Ascending aorta (tissue), 2 donors: ENCODE measurements around the gene MSANTD2. TPM values are rescaled to one million over a fixed set of nuclear protein-coding genes. Genes with fewer than 3 reads are reported as not detected.

Experiments
- DNase-seq, 2 donors: peaks; one replicate each; pipeline ENCODE4 v3.0.0-alpha.2; 2019; ENCODE audit warnings: low spot score in 2 of 2
- H3K27ac ChIP-seq, 2 donors: fragments of 200-600 bp; sonication (generic); one replicate each; pipeline ENCODE4 v1.5.1; 2016 to 2017; ENCODE audit warnings: mild to moderate bottlenecking in 1 of 2
- H3K27me3 ChIP-seq: fragments of 200-600 bp; sonication (generic); one replicate; pipeline ENCODE4 v1.5.1; 2017
- H3K36me3 ChIP-seq, 2 donors: fragments of 200-600 bp; sonication (generic); one replicate each; pipeline ENCODE4 v1.5.1; 2016
- H3K4me1 ChIP-seq, 2 donors: fragments of 200-600 bp; sonication (generic); one replicate each; pipeline ENCODE4 v1.5.1; 2016 to 2017; ENCODE audit warnings: mild to moderate bottlenecking in 1 of 2
- H3K4me3 ChIP-seq, 2 donors: fragments of 200-600 bp; sonication (generic); one replicate each; pipeline ENCODE4 v1.5.1; 2016 to 2017; ENCODE audit warnings: mild to moderate bottlenecking in 1 of 2
- H3K9me3 ChIP-seq, 2 donors: fragments of 200-600 bp; sonication (generic); one replicate each; pipeline ENCODE4 v1.5.1; 2016
- intact Hi-C: fragments of 100-400 bp; cut with DNase I; formaldehyde crosslinking; loops from one replicate; pipeline ENCODE4 v1.15.1; 2023
- total RNA-seq: library from RNA; depleted of rRNA; stranded (reverse); fragments of >200 nt; gene quantifications from one replicate; pipeline ENCODE4 v1.1.0, GENCODE V29; 2016
- TF ChIP-seq, protein P1 (sequence below), 3 experiments: fragments of 200-600 bp in 2 of 3; fragments of 450-650 bp in 1 of 3; sonication (generic) in 2 of 3; IDR thresholded peaks; one replicate each; pipeline ENCODE4 v1.5.1; 2016 to 2019; ENCODE audit warnings: antibody characterized with exemption in 3 of 3, mild to moderate bottlenecking in 1 of 3, moderate library complexity in 1 of 3

The MSANTD2 gene
- total RNA-seq, 1 donor from 2014 or later, result 21.4 TPM

DNA sequence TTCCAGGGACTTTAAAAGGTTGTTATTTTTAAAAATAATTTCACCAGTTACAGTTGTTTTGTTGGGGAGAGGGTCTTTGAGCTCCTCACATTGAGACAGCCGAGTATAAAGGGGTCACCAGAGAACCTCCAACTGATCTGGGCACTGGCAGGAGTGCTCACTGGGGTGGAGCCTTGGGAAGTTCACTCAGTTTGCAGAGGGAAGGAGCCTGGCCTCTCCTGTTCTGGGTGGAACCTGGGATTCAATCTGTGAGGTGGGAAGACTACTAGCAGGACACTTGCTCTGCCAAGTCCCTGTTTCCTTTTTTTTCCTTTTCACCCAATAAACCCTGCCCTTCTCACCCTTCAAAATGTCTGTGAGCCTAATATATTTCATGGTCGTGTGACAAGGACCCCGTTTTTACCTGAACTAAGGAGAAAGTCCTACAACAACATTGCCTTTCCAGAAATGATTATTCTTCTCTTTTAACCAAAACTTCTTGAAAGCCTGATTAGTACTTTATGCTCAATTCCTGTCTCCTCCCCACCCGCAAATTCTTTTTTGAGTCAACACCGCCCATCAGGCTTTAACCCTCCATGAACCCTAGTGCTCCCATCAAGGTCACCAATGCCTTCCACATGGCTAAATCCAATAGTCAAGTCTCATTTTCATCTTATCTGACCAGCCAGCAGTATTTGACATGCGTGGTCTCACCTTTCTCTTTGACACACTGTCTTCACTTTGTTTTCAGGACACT is 22.0 kb upstream of the MSANTD2 start:
- TF ChIP-seq, protein P1, sequence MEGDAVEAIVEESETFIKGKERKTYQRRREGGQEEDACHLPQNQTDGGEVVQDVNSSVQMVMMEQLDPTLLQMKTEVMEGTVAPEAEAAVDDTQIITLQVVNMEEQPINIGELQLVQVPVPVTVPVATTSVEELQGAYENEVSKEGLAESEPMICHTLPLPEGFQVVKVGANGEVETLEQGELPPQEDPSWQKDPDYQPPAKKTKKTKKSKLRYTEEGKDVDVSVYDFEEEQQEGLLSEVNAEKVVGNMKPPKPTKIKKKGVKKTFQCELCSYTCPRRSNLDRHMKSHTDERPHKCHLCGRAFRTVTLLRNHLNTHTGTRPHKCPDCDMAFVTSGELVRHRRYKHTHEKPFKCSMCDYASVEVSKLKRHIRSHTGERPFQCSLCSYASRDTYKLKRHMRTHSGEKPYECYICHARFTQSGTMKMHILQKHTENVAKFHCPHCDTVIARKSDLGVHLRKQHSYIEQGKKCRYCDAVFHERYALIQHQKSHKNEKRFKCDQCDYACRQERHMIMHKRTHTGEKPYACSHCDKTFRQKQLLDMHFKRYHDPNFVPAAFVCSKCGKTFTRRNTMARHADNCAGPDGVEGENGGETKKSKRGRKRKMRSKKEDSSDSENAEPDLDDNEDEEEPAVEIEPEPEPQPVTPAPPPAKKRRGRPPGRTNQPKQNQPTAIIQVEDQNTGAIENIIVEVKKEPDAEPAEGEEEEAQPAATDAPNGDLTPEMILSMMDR (IDR thresholded peaks at IDR 0.05), result no peak
- H3K4me1 ChIP-seq, result no peaks in the 10 kb centered on the region

DNA sequence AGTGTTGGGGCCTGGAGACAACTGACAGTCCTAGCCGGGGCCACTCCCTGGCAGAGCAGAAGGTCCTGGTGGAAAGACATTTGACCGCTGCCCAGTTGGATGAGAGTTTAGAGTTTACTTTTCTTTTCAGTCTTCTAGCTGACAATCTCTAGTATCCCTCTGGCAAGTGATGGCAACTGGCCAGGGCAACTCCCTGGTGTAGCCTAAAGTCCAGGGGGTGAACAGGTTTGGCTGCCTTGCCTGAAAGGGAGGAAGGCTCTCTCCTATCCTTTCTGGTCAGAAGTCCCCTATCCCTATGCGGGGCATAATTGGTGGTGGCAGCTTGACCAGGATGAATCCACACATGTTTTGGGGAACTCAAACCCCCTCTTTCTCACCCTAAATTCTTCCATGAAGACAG is 16.8 kb upstream of the MSANTD2 start:
- no peaks in the 10 kb centered on the region for H3K27me3 ChIP-seq
- intact Hi-C loops, result no loop called here
- TF ChIP-seq, protein P1 (IDR thresholded peaks at IDR 0.05), result no peak
- no peaks in the 10 kb centered on the region for H3K4me1 ChIP-seq
- no peaks in the 10 kb centered on the region for H3K9me3 ChIP-seq
- no peak overlapping the region for H3K27ac ChIP-seq
- no peak for DNase-seq
- no peaks in the 10 kb centered on the region for H3K36me3 ChIP-seq
- no peak overlapping the region for H3K4me3 ChIP-seq

More for the DNA sequence above, 22.0 kb upstream of the MSANTD2 start:
- Histone ChIP-seq H3K4me3 (no peak overlapping the region), H3K27me3 (no peaks in the 10 kb centered on the region), H3K36me3 (no peaks in the 10 kb centered on the region), H3K27ac (no peak overlapping the region), H3K9me3 (no peaks in the 10 kb centered on the region)
- intact Hi-C loops, result no loop called here
- no peak for DNase-seq

DNA sequence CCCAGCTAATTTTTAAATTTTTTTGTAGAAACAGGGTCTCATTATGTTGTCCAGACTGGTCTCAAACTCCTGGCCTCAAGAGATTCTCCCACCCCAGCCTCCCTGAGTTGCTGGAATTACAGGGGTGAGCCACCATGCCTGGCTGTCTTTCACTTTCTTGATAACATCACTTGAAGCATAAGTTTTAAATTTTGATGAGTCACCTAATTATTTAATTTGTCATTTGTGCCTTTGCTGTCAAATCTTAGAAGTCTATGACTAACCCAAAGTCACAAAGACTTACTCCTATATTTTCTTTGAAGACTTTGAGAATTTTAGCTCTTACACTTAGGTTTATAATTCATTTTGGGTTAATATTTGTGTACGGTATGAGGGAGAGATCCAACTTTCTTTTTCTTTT is 14.5 kb upstream of the MSANTD2 start:
- Histone ChIP-seq H3K4me3 (no peak overlapping the region), H3K36me3 (no peaks in the 10 kb centered on the region), H3K27me3 (no peaks in the 10 kb centered on the region), H3K9me3 (no peaks in the 10 kb centered on the region), H3K27ac (no peak overlapping the region), H3K4me1 (no peaks in the 10 kb centered on the region)
- DNase-seq, result no peak
- intact Hi-C loops, result no loop called here
- TF ChIP-seq, protein P1 (IDR thresholded peaks at IDR 0.05), result no peak

DNA sequence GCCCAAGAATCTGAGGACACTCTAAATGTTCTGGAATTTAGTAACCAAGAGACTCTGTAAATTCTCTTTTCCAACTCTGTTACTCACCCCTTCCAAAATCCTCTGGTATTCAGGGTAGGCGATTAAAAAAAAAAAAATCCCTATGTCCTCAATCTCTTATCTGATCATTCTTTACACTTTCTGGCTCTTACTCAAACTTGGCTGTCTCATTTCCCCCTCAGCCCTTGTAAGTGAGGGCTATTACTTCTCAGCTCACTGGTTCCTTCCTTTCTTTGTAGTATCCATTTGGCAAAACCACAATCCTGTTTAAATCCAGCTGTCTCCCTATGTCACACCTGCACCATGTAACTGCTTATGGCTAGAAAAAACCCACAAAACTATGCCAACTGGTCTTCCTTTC is 12.7 kb upstream of the MSANTD2 start:
- no peaks in the 10 kb centered on the region for H3K27me3 ChIP-seq
- DNase-seq, result no peak
- H3K27ac ChIP-seq, result no peak overlapping the region
- H3K4me1 ChIP-seq, result no peaks in the 10 kb centered on the region
- TF ChIP-seq, protein P1 (IDR thresholded peaks at IDR 0.05), result no peak
- intact Hi-C loops, result no loop called here
- no peaks in the 10 kb centered on the region for H3K36me3 ChIP-seq
- no peaks in the 10 kb centered on the region for H3K9me3 ChIP-seq
- H3K4me3 ChIP-seq, result no peak overlapping the region

DNA sequence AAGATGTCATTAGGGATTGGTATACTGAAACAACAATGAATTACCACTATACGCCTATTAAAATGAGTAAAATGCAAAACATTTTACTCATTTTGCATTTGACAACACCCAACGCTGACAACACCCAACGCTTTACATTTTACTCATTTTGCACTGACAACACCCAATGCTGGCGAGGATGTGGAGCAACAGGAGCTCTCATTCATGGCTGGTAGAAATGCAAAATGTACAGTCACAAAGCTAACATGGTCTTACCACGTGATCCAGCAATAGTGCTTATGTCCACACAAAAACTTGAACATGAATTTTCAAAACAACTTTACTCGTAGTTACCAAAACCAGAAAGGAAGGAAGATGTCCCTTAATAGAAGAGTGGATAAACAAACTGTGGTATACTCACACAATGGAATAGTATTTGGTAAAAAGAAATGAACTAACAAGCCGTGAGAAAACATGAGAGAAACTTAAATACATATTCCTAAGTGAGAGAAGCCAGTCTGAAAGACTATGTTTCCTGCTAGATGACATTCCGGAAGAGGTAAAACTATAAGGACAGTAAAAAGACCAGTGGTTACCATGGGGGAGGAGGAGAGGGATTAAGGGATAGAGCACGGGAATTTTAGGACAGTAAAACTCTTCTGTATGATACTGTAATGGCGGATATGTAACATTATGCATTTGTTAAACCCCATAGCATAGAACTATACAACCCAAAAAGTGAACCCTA is 11.4 kb upstream of the MSANTD2 start:
- H3K27me3 ChIP-seq, result no peaks in the 10 kb centered on the region
- H3K4me1 ChIP-seq, result no peaks in the 10 kb centered on the region
- H3K36me3 ChIP-seq, result no peaks in the 10 kb centered on the region
- TF ChIP-seq, protein P1 (IDR thresholded peaks at IDR 0.05), result no peak
- no peaks in the 10 kb centered on the region for H3K9me3 ChIP-seq
- no peak overlapping the region for H3K4me3 ChIP-seq
- no peak for DNase-seq
- no peak overlapping the region for H3K27ac ChIP-seq
- intact Hi-C loops, result no loop called here
